Caco-2 (cell line): Measurements from ENCODE around the gene NARS2. TPM values are rescaled to one million over a fixed set of nuclear protein-coding genes. Genes with fewer than 3 reads are reported as not detected.

Experiments
- BruUV-seq: library from RNA; stranded (reverse); fragments of 400-500 nt; replicated peaks from 2 replicates; lab custom pipeline; 2021; lab: Mats Ljungman, UMichigan
- CTCF ChIA-PET: fragments of 300-600 bp; sonication (Branson Sonifier 250); formaldehyde crosslinking; loops from one replicate; lab custom pipeline; 2022; ENCODE audit warnings: antibody characterized with exemption; lab: Charles Lee
- POLR2A ChIA-PET: fragments of 300-600 bp; sonication (Branson Sonifier 250); formaldehyde crosslinking; loops from one replicate; lab custom pipeline; 2022; ENCODE audit warnings: antibody characterized with exemption; lab: Charles Lee
- DNase-seq, 2 experiments: peaks; one replicate each; pipeline versions ENCODE4 v3.0.0 to v3.0.0-alpha.2; 2020 to 2022
- H3K27me3 ChIP-seq: replicated peaks from 2 replicates; pipeline ENCODE4 v1.6.0; 2011; ENCODE audit warnings: low read length; ENCODE audit not compliant: control insufficient read depth, insufficient read depth
- H3K36me3 ChIP-seq: 2 replicates; pipeline ENCODE4 v1.5.1; 2011; ENCODE audit warnings: low read length; ENCODE audit not compliant: control insufficient read depth, insufficient read depth
- H3K4me1 ChIP-seq: fragments of 250-450 bp; sonication (Bioruptor Pico); 2 replicates; pipeline ENCODE4 v1.5.1; 2020; ENCODE audit warnings: mild to moderate bottlenecking
- H3K4me3 ChIP-seq: 2 replicates; pipeline ENCODE4 v1.5.1; 2011; ENCODE audit warnings: low read depth, mild to moderate bottlenecking, control low read depth, low read length
- H3K9me3 ChIP-seq: fragments of 250-450 bp; sonication (Bioruptor Pico); 2 replicates; pipeline ENCODE4 v1.5.1; 2020; ENCODE audit warnings: mild to moderate bottlenecking, moderate library complexity
- H3K27ac Mint-ChIP-seq: one replicate; pipeline ENCODE4 v1.8.0; 2022; ENCODE audit warnings: mixed read lengths; ENCODE audit not compliant: unreplicated experiment
- H3K27me3 Mint-ChIP-seq: one replicate; pipeline ENCODE4 v1.8.0; 2022; ENCODE audit warnings: mixed read lengths; ENCODE audit not compliant: insufficient read depth, unreplicated experiment
- H3K36me3 Mint-ChIP-seq: one replicate; pipeline ENCODE4 v1.8.0; 2022; ENCODE audit warnings: mild to moderate bottlenecking, mixed read lengths; ENCODE audit not compliant: insufficient read depth, unreplicated experiment
- H3K4me1 Mint-ChIP-seq: one replicate; pipeline ENCODE4 v1.8.0; 2022; ENCODE audit warnings: low read depth, mixed read lengths; ENCODE audit not compliant: unreplicated experiment
- H3K4me3 Mint-ChIP-seq: one replicate; pipeline ENCODE4 v1.8.0; 2022; ENCODE audit warnings: mild to moderate bottlenecking, moderate library complexity, mixed read lengths; ENCODE audit not compliant: unreplicated experiment
- H3K9me3 Mint-ChIP-seq: one replicate; pipeline ENCODE4 v1.8.0; 2022; ENCODE audit warnings: mixed read lengths; ENCODE audit not compliant: unreplicated experiment
- intact Hi-C: fragments of 100-400 bp; cut with micrococcal nuclease; formaldehyde crosslinking; loops from one replicate; pipeline ENCODE4 v1.10.0; 2022; ENCODE audit not compliant: unreplicated experiment
- total RNA-seq: library from RNA; stranded (reverse); gene quantifications from 2 replicates; pipeline ENCODE4 v1.2.3, GENCODE V29; 2022
- TF ChIP-seq, protein P1 (sequence below), 2 experiments: fragments of 200-600 bp in 1 of 2; IDR thresholded peaks; 1 replicate in 1 of 2; 2 replicates in 1 of 2; pipeline versions ENCODE4 v1.5.1 to v1.8.0; 2011 to 2022; ENCODE audit warnings: antibody characterized with exemption in 1 of 2, control low read depth in 1 of 2, inconsistent platforms in 1 of 2, low read depth in 1 of 2, low read length in 1 of 2, mild to moderate bottlenecking in 1 of 2, moderate library complexity in 1 of 2; ENCODE audit not compliant: insufficient read depth in 1 of 2, severe bottlenecking in 1 of 2, unreplicated experiment in 1 of 2

NARS2 gene
- total RNA-seq, 1 experiment from 2014 or later, result 49.3 TPM

DNA sequence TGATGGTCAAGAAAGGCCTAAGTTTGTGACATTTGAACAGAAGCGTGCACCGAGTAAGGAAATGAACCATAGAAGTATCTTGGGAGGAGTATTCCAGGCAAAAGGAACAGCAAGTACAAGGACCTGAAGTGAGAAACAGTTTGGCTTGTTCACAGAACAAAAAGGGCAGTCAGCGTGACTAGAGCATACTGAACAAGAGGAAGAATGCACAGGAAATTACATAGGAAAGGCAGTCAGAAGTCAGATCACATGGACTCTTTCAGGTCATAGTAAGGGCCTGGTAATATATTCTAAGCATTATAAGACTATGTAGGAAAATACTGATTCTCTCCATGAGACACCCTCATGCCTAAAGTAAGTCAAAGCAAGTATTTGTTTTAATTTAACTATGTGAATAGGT is 104.8 kb downstream of the NARS2 start:
- H3K4me1 ChIP-seq, result peaks cover 8% of the 10 kb centered on the region; the same call in 1 of the 2 replicates
- Mint-ChIP-seq H3K4me3 (no peak overlapping the region), H3K4me1 (peaks cover 17% of the 10 kb centered on the region), H3K36me3 (peaks cover 22% of the 10 kb centered on the region), H3K9me3 (peaks cover 10% of the 10 kb centered on the region), H3K27me3 (no peaks in the 10 kb centered on the region), H3K27ac (no peak overlapping the region)
- TF ChIP-seq, protein P1, sequence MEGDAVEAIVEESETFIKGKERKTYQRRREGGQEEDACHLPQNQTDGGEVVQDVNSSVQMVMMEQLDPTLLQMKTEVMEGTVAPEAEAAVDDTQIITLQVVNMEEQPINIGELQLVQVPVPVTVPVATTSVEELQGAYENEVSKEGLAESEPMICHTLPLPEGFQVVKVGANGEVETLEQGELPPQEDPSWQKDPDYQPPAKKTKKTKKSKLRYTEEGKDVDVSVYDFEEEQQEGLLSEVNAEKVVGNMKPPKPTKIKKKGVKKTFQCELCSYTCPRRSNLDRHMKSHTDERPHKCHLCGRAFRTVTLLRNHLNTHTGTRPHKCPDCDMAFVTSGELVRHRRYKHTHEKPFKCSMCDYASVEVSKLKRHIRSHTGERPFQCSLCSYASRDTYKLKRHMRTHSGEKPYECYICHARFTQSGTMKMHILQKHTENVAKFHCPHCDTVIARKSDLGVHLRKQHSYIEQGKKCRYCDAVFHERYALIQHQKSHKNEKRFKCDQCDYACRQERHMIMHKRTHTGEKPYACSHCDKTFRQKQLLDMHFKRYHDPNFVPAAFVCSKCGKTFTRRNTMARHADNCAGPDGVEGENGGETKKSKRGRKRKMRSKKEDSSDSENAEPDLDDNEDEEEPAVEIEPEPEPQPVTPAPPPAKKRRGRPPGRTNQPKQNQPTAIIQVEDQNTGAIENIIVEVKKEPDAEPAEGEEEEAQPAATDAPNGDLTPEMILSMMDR (IDR thresholded peaks at IDR 0.05; ENCODE audit: insufficient read depth in 1 of 2, low read depth in 1 of 2, low read length in 1 of 2, severe bottlenecking in 1 of 2, unreplicated experiment in 1 of 2), result no peak
- ChIA-PET CTCF (no interaction called here), POLR2A (no interaction called here)
- intact Hi-C loops, result loop anchor here (5.0 kb wide), 1 partner anchor 92 kb away; no protein-coding TSS in a partner anchor
- H3K4me3 ChIP-seq, result no peak overlapping the region
- DNase-seq, result no peak
- no peaks in the 10 kb centered on the region for H3K9me3 ChIP-seq
- peaks cover 4% of the 10 kb centered on the region for H3K36me3 ChIP-seq
- H3K27me3 ChIP-seq, result no peaks in the 10 kb centered on the region
- no TSS peak for BruUV-seq

DNA sequence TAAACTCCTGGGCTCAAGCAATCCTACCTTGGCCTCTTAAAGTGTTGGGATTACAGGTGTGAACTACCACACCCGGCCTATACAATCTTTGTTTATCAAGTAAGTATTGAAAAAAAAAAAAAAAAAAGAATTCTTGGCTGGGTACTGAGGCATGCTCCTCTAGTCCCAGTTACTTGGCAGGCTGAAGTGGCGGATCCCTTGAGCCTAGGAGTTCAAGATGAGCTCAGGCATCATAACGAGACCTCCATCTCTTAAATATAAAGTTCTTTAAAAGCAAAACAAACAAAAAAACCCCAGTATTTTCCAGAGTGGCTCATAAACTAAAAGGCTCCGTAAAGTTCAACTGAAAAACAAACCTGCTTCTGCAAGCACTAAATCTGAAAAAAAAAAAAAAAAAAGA is 106.7 kb downstream of the NARS2 start:
- TF ChIP-seq, protein P1 (IDR thresholded peaks at IDR 0.05; ENCODE audit: insufficient read depth in 1 of 2, low read depth in 1 of 2, low read length in 1 of 2, severe bottlenecking in 1 of 2, unreplicated experiment in 1 of 2), result no peak
- H3K27me3 Mint-ChIP-seq, result no peaks in the 10 kb centered on the region
- H3K4me3 Mint-ChIP-seq, result no peak overlapping the region
- H3K27ac Mint-ChIP-seq, result no peak overlapping the region
- Histone ChIP-seq H3K4me1 (peaks cover under 1% of the 10 kb centered on the region; the same call in 1 of the 2 replicates), H3K27me3 (no peaks in the 10 kb centered on the region), H3K36me3 (peaks cover 7% of the 10 kb centered on the region), H3K9me3 (no peaks in the 10 kb centered on the region), H3K4me3 (no peak overlapping the region)
- H3K4me1 Mint-ChIP-seq, result peaks cover 5% of the 10 kb centered on the region
- intact Hi-C loops, result no loop called here
- CTCF ChIA-PET, result interaction anchor here (0.7 kb wide), 1 partner anchor 37 kb away, joined by 3 read pairs; no protein-coding TSS in a partner anchor
- DNase-seq, result no peak
- POLR2A ChIA-PET, result no interaction called here
- BruUV-seq, result no TSS peak
- peaks cover 10% of the 10 kb centered on the region for H3K9me3 Mint-ChIP-seq
- peaks cover 23% of the 10 kb centered on the region for H3K36me3 Mint-ChIP-seq

DNA sequence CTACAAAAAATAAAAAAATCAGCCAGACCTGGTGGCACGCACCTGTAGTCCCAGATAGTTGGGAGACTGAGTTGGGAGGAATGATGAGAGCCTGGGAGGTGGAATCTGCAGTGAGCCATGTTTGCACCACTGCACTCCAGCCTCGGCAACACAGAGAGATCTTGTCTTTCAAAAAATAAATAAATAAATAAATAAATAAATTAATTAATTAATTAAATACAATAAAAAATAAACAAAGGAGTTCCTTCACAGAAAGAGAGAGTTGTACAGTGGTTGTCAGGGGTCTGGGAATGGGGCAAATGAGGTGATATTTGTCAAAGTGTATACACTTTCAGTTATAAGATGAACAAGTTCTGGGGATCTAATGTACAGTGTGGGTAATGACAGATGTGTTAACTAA is 107.3 kb downstream of the NARS2 start:
- no peak overlapping the region for H3K27ac Mint-ChIP-seq
- H3K4me1 ChIP-seq, result no peaks in the 10 kb centered on the region

More for the DNA sequence above, 107.3 kb downstream of the NARS2 start:
- no peak overlapping the region for H3K4me3 ChIP-seq
- H3K36me3 ChIP-seq, result peaks cover 7% of the 10 kb centered on the region
- Mint-ChIP-seq H3K4me1 (no peaks in the 10 kb centered on the region), H3K4me3 (no peak overlapping the region), H3K9me3 (peaks cover 9% of the 10 kb centered on the region), H3K36me3 (peaks cover 21% of the 10 kb centered on the region), H3K27me3 (no peaks in the 10 kb centered on the region)
- ChIA-PET CTCF (no interaction called here), POLR2A (no interaction called here)
- H3K9me3 ChIP-seq, result no peaks in the 10 kb centered on the region
- intact Hi-C loops, result no loop called here
- no peaks in the 10 kb centered on the region for H3K27me3 ChIP-seq
- BruUV-seq, result no TSS peak
- no peak for DNase-seq
- TF ChIP-seq, protein P1 (IDR thresholded peaks at IDR 0.05; ENCODE audit: insufficient read depth in 1 of 2, low read depth in 1 of 2, low read length in 1 of 2, severe bottlenecking in 1 of 2, unreplicated experiment in 1 of 2), result no peak
